A549 (cell line): ENCODE data around the gene UXS1.

Experiments
- EHMT2 ChIP-seq: fragments of 200-600 bp; sonication (generic); IDR thresholded peaks from 2 replicates; pipeline ENCODE4 v1.6.1; 2016; ENCODE audit warnings: antibody characterized with exemption, low read depth, mild to moderate bottlenecking, moderate library complexity
- KDM1A ChIP-seq: fragments of 200-600 bp; sonication (generic); IDR thresholded peaks from 2 replicates; pipeline ENCODE4 v1.6.1; 2016; ENCODE audit warnings: low read depth, mild to moderate bottlenecking
- PBX3 ChIP-seq: IDR thresholded peaks from 2 replicates; pipeline ENCODE4 v1.6.1; 2012
- POLR2A ChIP-seq: IDR thresholded peaks from 2 replicates; pipeline ENCODE4 v1.6.1; 2012; ENCODE audit warnings: mild to moderate bottlenecking, low read length
- RAD21 ChIP-seq, 2 experiments: fragments of >200 bp in 1 of 2; sonication (Bioruptor Twin) in 1 of 2; formaldehyde crosslinking in 1 of 2; IDR thresholded peaks in 1 of 2; conservative IDR thresholded peaks in 1 of 2; 2 replicates in 1 of 2; 3 replicates in 1 of 2; pipeline ENCODE4 v1.6.1; 2012 to 2018; ENCODE audit warnings: inconsistent platforms in 1 of 2
- TF ChIP-seq, protein P1 (sequence below): fragments of >200 bp; sonication (Bioruptor Twin); formaldehyde crosslinking; IDR thresholded peaks from 3 replicates; pipeline ENCODE4 v1.5.1; 2016

DNA sequence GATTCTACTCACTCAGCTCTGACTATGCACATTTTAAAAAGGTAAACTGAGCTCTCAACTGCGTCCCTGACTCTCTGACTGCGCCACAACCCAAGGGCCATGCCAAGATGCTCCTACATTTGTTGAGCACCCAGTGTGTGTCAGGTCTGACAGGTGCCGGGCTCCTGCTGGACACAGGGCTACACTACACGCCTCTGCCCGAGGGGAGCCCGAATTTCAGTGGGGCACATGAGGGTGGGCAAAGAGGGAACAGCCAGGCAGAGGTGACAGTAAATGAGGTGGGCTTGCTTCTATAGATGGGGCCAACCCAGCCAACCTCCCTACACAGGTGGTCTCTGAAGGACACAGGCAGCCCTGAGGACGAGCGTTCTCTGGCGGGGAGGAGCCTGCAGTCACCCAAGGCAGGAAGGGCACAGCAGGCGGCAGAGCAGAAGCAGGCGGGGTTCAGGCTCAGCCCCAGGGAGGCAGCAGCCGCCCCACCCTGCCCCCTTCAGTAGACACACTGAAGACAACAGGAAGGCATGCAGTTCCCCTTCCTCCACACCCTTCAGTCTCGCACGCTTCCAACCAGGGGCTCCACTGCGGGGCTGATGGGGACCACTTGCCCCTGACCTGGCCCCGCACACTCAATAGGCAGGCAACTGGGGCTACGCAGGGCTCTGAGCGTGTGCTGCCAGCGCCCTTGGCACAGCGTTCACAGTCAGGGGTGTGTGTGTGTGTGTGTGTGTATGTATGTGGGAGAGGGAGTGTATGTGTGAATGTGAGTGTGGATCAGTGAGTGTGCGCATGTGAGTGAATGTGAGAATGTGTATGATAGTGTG is 98.4 kb downstream of the UXS1 start:
- TF ChIP-seq RAD21 (conservative IDR thresholded peaks at IDR 0.05 in 1 of 2, IDR thresholded peaks at IDR 0.05 in 1 of 2) = no peak
- TF ChIP-seq, protein P1, sequence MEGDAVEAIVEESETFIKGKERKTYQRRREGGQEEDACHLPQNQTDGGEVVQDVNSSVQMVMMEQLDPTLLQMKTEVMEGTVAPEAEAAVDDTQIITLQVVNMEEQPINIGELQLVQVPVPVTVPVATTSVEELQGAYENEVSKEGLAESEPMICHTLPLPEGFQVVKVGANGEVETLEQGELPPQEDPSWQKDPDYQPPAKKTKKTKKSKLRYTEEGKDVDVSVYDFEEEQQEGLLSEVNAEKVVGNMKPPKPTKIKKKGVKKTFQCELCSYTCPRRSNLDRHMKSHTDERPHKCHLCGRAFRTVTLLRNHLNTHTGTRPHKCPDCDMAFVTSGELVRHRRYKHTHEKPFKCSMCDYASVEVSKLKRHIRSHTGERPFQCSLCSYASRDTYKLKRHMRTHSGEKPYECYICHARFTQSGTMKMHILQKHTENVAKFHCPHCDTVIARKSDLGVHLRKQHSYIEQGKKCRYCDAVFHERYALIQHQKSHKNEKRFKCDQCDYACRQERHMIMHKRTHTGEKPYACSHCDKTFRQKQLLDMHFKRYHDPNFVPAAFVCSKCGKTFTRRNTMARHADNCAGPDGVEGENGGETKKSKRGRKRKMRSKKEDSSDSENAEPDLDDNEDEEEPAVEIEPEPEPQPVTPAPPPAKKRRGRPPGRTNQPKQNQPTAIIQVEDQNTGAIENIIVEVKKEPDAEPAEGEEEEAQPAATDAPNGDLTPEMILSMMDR = no peak
- TF ChIP-seq POLR2A = no peak
- TF ChIP-seq PBX3 = no peak
- no peak for TF ChIP-seq KDM1A
- TF ChIP-seq EHMT2 = no peak
